H1 (cell line): ENCODE measurements around the gene ACOT2. TPM values are rescaled to one million over a fixed set of nuclear protein-coding genes. Genes with fewer than 3 reads are reported as not detected.

Experiments used
- CTCF ChIA-PET: fragments of 300-600 bp; sonication (Branson Sonifier 250); formaldehyde crosslinking; loops from one replicate; lab custom pipeline; 2021; ENCODE audit not compliant: partially characterized antibody; lab: Charles Lee
- POLR2A ChIA-PET: fragments of 300-600 bp; sonication (Branson Sonifier 250); formaldehyde crosslinking; loops from one replicate; lab custom pipeline; 2021; ENCODE audit warnings: inconsistent platforms; ENCODE audit not compliant: partially characterized antibody; lab: Charles Lee
- DNase-seq, 2 experiments: peaks; one replicate each; pipeline versions ENCODE4 v3.0.0 to v3.0.0-alpha.2; 2010 to 2022; ENCODE audit warnings: low spot score in 2 of 2, low read depth in 1 of 2, mixed read lengths in 1 of 2
- FAIRE-seq: peaks from 2 replicates; lab custom pipeline; 2011; peaks lifted over from hg19 to GRCh38; lab: Jason Lieb, UNC
- H2AFZ ChIP-seq: 2 replicates; pipeline ENCODE4 v1.8.1; 2012; ENCODE audit warnings: low read length, inconsistent platforms
- H2AK5ac ChIP-seq: 2 replicates; pipeline ENCODE4 v1.6.1; 2013; ENCODE audit warnings: low read depth, low read length
- H2BK120ac ChIP-seq: replicated peaks from 2 replicates; pipeline ENCODE3; 2013; ENCODE audit warnings: low read depth, low read length, inconsistent platforms
- H2BK12ac ChIP-seq: 2 replicates; pipeline ENCODE4 v1.6.1; 2013; ENCODE audit warnings: low read depth, low read length
- H2BK15ac ChIP-seq: 2 replicates; pipeline ENCODE4 v1.6.1; 2013; ENCODE audit warnings: low read length
- H2BK20ac ChIP-seq: 2 replicates; pipeline ENCODE4 v1.6.1; 2013; ENCODE audit warnings: low read length
- H2BK5ac ChIP-seq: 2 replicates; pipeline ENCODE4 v1.6.1; 2013; ENCODE audit warnings: low read depth, low read length
- H3K14ac ChIP-seq: 2 replicates; pipeline ENCODE4 v1.6.1; 2013; ENCODE audit warnings: inconsistent platforms; ENCODE audit not compliant: insufficient read length
- H3K18ac ChIP-seq: 2 replicates; pipeline ENCODE4 v1.6.1; 2013; ENCODE audit warnings: low read length; ENCODE audit errors: extremely low read depth
- H3K23ac ChIP-seq: 2 replicates; pipeline ENCODE4 v1.6.1; 2013; ENCODE audit warnings: inconsistent platforms; ENCODE audit not compliant: insufficient read length
- H3K23me2 ChIP-seq: 2 replicates; pipeline ENCODE4 v1.6.1; 2013; ENCODE audit warnings: low read depth, low read length
- H3K27ac ChIP-seq: 2 replicates; pipeline ENCODE4 v1.6.1; 2011; ENCODE audit warnings: low read depth, low read length, inconsistent platforms
- H3K27me3 ChIP-seq, 4 experiments: replicated peaks in 1 of 4; 1 replicate in 1 of 4; 2 replicates in 3 of 4; pipeline versions ENCODE4 v1.6.1 to v1.8.1; 2011 to 2013; ENCODE audit warnings: low read length in 3 of 4, mild to moderate bottlenecking in 3 of 4, inconsistent platforms in 2 of 4, mixed read lengths in 2 of 4, moderate library complexity in 1 of 4; ENCODE audit not compliant: control insufficient read depth in 3 of 4, insufficient read depth in 3 of 4; ENCODE audit errors: extremely low read depth in 1 of 4
- H3K36me3 ChIP-seq, 4 experiments: 2 replicates each; pipeline versions ENCODE4 v1.6.1 to v1.8.1; 2011 to 2013; ENCODE audit warnings: mild to moderate bottlenecking in 4 of 4, low read length in 3 of 4, moderate library complexity in 2 of 4, control low read depth in 1 of 4, inconsistent platforms in 1 of 4; ENCODE audit not compliant: insufficient read depth in 4 of 4, control insufficient read depth in 2 of 4
- H3K4ac ChIP-seq: replicated peaks from 2 replicates; pipeline ENCODE3; 2013; ENCODE audit warnings: low read length, low read depth, mixed read lengths, inconsistent platforms; ENCODE audit not compliant: insufficient read length
- H3K4me1 ChIP-seq, 4 experiments: replicated peaks in 1 of 4; 1 replicate in 1 of 4; 2 replicates in 3 of 4; pipeline versions ENCODE4 v1.6.1 to v1.8.1; 2011 to 2013; ENCODE audit warnings: low read length in 3 of 4, inconsistent platforms in 2 of 4, mixed read lengths in 1 of 4; ENCODE audit not compliant: insufficient read depth in 4 of 4, control insufficient read depth in 3 of 4
- H3K4me2 ChIP-seq, 2 experiments: 2 replicates each; pipeline versions ENCODE4 v1.6.1 to v1.8.1; 2011 to 2013; ENCODE audit warnings: low read depth in 2 of 2, low read length in 2 of 2, control low read depth in 1 of 2, inconsistent platforms in 1 of 2, mild to moderate bottlenecking in 1 of 2; ENCODE audit not compliant: insufficient read depth in 1 of 2
- H3K4me3 ChIP-seq, 4 experiments: fragments of 200-600, 300-600 bp in 1 of 4; sonication (generic), shearing (Covaris generic), sonication (Bioruptor Twin) in 1 of 4; 2 replicates each; pipeline versions ENCODE4 v1.5.1 to v1.8.1; 2011 to 2016; ENCODE audit warnings: low read length in 4 of 4, low read depth in 3 of 4, control low read depth in 2 of 4, inconsistent platforms in 2 of 4, mild to moderate bottlenecking in 2 of 4, mixed read lengths in 1 of 4, moderate library complexity in 1 of 4; ENCODE audit not compliant: insufficient read depth in 2 of 4; ENCODE audit errors: extremely low read depth in 1 of 4
- H3K56ac ChIP-seq: replicated peaks from 2 replicates; pipeline ENCODE3; 2013; ENCODE audit warnings: low read depth, mild to moderate bottlenecking, mixed read lengths, low read length, inconsistent platforms; ENCODE audit not compliant: insufficient read length
- H3K79me1 ChIP-seq: 2 replicates; pipeline ENCODE4 v1.6.1; 2013; ENCODE audit warnings: low read depth, low read length, control low read depth
- H3K79me2 ChIP-seq, 2 experiments: 2 replicates each; pipeline versions ENCODE4 v1.6.1 to v1.8.1; 2012 to 2013; ENCODE audit warnings: low read length in 2 of 2, mild to moderate bottlenecking in 2 of 2, inconsistent platforms in 1 of 2; ENCODE audit not compliant: insufficient read depth in 2 of 2, control insufficient read depth in 1 of 2
- H3K9ac ChIP-seq, 4 experiments: replicated peaks in 1 of 4; 1 replicate in 1 of 4; 2 replicates in 3 of 4; pipeline versions ENCODE4 v1.6.1 to v1.8.1; 2011 to 2013; ENCODE audit warnings: low read depth in 3 of 4, low read length in 3 of 4, control low read depth in 2 of 4, mild to moderate bottlenecking in 2 of 4, moderate library complexity in 2 of 4, inconsistent platforms in 1 of 4; ENCODE audit errors: extremely low read depth in 1 of 4
- H3K9me3 ChIP-seq, 2 experiments: 2 replicates each; pipeline versions ENCODE4 v1.6.1 to v1.8.1; 2012 to 2013; ENCODE audit warnings: mild to moderate bottlenecking in 2 of 2, moderate library complexity in 2 of 2, control low read depth in 1 of 2, inconsistent platforms in 1 of 2, low read depth in 1 of 2, low read length in 1 of 2, mixed read lengths in 1 of 2; ENCODE audit not compliant: insufficient read depth in 2 of 2
- H4K20me1 ChIP-seq, 2 experiments: replicated peaks in 1 of 2; 2 replicates each; pipeline versions ENCODE3 to v1.8.1; 2011 to 2013; ENCODE audit warnings: inconsistent platforms in 2 of 2, low read length in 2 of 2, mild to moderate bottlenecking in 1 of 2; ENCODE audit not compliant: insufficient read depth in 2 of 2, control insufficient read depth in 1 of 2
- H4K5ac ChIP-seq: 2 replicates; pipeline ENCODE4 v1.6.1; 2013; ENCODE audit warnings: low read length, low read depth, mixed read lengths, inconsistent platforms; ENCODE audit not compliant: insufficient read length
- H4K8ac ChIP-seq: 2 replicates; pipeline ENCODE4 v1.8.0; 2013; ENCODE audit warnings: mild to moderate bottlenecking, moderate library complexity, low read length, inconsistent platforms; ENCODE audit not compliant: insufficient read depth; ENCODE audit errors: extremely low read depth
- H4K91ac ChIP-seq: replicated peaks from 2 replicates; pipeline ENCODE3; 2013; ENCODE audit warnings: low read length, mixed read lengths, inconsistent platforms; ENCODE audit not compliant: insufficient read length
- BACH1 ChIP-seq: IDR thresholded peaks from 2 replicates; pipeline ENCODE4 v1.6.1; 2012; ENCODE audit warnings: low read length, improper control_type of control experiment
- BRCA1 ChIP-seq: IDR thresholded peaks from 2 replicates; pipeline ENCODE4 v1.6.1; 2012; ENCODE audit warnings: low read depth, low read length, improper control_type of control experiment
- CHD2 ChIP-seq: IDR thresholded peaks from 2 replicates; pipeline ENCODE4 v1.6.1; 2012; ENCODE audit warnings: low read length, improper control_type of control experiment
- EZH2 ChIP-seq: fragments of 200-600 bp; sonication (generic); IDR thresholded peaks from 2 replicates; pipeline ENCODE4 v1.7.1; 2012; ENCODE audit warnings: low read depth, mild to moderate bottlenecking, moderate library complexity, low read length, inconsistent platforms; ENCODE audit not compliant: severe bottlenecking
- FOSL1 ChIP-seq: IDR thresholded peaks from 2 replicates; pipeline ENCODE4 v1.6.1; 2011; ENCODE audit warnings: mild to moderate bottlenecking, low read depth, low read length, moderate library complexity; ENCODE audit not compliant: insufficient read depth
- HDAC6 ChIP-seq: IDR thresholded peaks from one replicate; pipeline ENCODE4 v1.7.1; 2012; ENCODE audit warnings: low read depth, mild to moderate bottlenecking, inconsistent platforms, low read length, moderate library complexity
- NRF1 ChIP-seq: IDR thresholded peaks from 2 replicates; pipeline ENCODE4 v1.6.1; 2011; ENCODE audit warnings: mild to moderate bottlenecking, low read depth, low read length, improper control_type of control experiment
- SP1 ChIP-seq: IDR thresholded peaks from 2 replicates; pipeline ENCODE4 v1.6.1; 2011; ENCODE audit warnings: low read depth, low read length
- SP2 ChIP-seq: IDR thresholded peaks from 2 replicates; pipeline ENCODE4 v1.6.1; 2012; ENCODE audit warnings: mild to moderate bottlenecking, low read length, inconsistent platforms
- YY1 ChIP-seq: IDR thresholded peaks from 2 replicates; pipeline ENCODE4 v1.6.1; 2011; ENCODE audit warnings: low read depth, mild to moderate bottlenecking, low read length
- ZNF274 ChIP-seq: IDR thresholded peaks from 2 replicates; pipeline ENCODE4 v1.7.0; 2012; ENCODE audit warnings: low read length, borderline replicate concordance; ENCODE audit errors: extremely low read depth
- WGBS, 2 experiments: shearing (Covaris generic) in 1 of 2; methylation state at CpG; one replicate each; pipeline versions ENCODE4 v1.1.6 to v1.1.7; 2013 to 2015; ENCODE audit warnings: low lambda C conversion rate in 2 of 2, mixed read lengths in 2 of 2, inconsistent platforms in 1 of 2, low coverage in 1 of 2, missing lambda C conversion rate in 1 of 2; ENCODE audit not compliant: insufficient replicate concordance in 2 of 2, insufficient coverage in 1 of 2, insufficient read length in 1 of 2; ENCODE audit errors: extremely low coverage in 1 of 2, missing lambda C conversion rate in 1 of 2; 5-methylcytosine and 5-hydroxymethylcytosine counted together
- polyA plus RNA-seq, 7 experiments: library from polyadenylated mRNA; depleted of rRNA in 3 of 7; stranded (reverse) in 5 of 7; unstranded in 2 of 7; fragments of >200 nt in 5 of 7; fragments of 200-250 nt in 2 of 7; gene quantifications; 1 replicate in 5 of 7; 2 replicates in 1 of 7; 4 replicates in 1 of 7; pipeline versions ENCODE4 v1.2.1 to v1.2.3, GENCODE V29; 2011 to 2013; ENCODE audit warnings: missing spikeins in 2 of 7, mixed read lengths in 2 of 7
- total RNA-seq: library from RNA; stranded (reverse); fragmentation: NEBNext Ultra II Directional; extraction: Animal tissue kit (Norgen Biotek cat#: 25700); gene quantifications from 2 replicates; pipeline ENCODE4 v1.2.1, GENCODE V29; 2021
- TF ChIP-seq, protein P1 (sequence below): IDR thresholded peaks from 2 replicates; pipeline ENCODE4 v1.6.1; 2012; ENCODE audit warnings: low read length, inconsistent platforms

ACOT2 gene
- total and polyA plus RNA-seq, 2 of the 8 experiments (the other 6 are each of a cell fraction or from before 2014, with no cell fraction given), result 5.8 to 5.9 TPM

DNA sequence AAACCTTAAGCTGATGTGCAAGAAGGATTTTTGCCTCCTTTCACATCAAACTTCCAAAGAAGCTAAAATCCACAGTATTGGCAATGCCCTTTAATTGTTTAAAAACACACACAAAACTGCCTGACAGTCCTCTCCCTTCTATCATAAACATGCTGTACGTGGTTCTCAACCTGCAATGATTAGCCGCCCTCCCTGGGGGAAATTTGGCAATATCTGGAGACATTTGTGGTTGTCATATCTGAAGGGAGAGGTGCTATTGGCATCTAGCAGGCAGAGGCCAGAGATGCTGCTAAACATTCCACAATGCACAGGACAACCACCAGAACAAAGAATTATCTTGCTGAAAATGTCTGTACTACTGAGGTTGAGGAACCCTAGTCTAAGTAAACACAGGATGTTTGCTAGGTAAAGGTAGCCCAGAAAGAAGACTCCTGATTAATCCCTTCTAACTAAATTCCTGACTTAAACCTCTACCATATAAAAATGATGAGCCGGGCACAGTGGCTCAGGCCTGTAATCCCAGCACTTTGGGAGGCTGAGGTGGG lies 44.5 kb downstream of the ACOT2 start:
- CTCF ChIA-PET, result interaction anchor here (0.9 to 1.7 kb wide), 8 partner anchors 12 to 145 kb away, joined by 3 to 11 read pairs (median 4); partner anchors contain the start of gene ACOT1
- H3K4me1 ChIP-seq, result peaks cover 0 to 5% (median 0%) of the 10 kb centered on the region in 4 experiments; a peak in 1 of 7 replicates
- TF ChIP-seq YY1 (no peak), HDAC6 (no peak), BACH1 (no peak), CHD2 (no peak), SP1 (no peak), NRF1 (no peak), ZNF274 (no peak), BRCA1 (no peak), SP2 (no peak), EZH2 (no peak), FOSL1 (no peak)
- TF ChIP-seq, protein P1, sequence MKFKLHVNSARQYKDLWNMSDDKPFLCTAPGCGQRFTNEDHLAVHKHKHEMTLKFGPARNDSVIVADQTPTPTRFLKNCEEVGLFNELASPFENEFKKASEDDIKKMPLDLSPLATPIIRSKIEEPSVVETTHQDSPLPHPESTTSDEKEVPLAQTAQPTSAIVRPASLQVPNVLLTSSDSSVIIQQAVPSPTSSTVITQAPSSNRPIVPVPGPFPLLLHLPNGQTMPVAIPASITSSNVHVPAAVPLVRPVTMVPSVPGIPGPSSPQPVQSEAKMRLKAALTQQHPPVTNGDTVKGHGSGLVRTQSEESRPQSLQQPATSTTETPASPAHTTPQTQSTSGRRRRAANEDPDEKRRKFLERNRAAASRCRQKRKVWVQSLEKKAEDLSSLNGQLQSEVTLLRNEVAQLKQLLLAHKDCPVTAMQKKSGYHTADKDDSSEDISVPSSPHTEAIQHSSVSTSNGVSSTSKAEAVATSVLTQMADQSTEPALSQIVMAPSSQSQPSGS, result no peak

More for the DNA sequence above, 44.5 kb downstream of the ACOT2 start:
- Histone ChIP-seq H2BK5ac (no peak overlapping the region), H3K79me2 (no peaks in the 10 kb centered on the region), H3K23me2 (peaks cover 5% of the 10 kb centered on the region; the same call in 1 of the 2 replicates), H2AK5ac (no peak overlapping the region), H2BK120ac (no peak overlapping the region), H3K79me1 (no peaks in the 10 kb centered on the region), H2BK15ac (no peak overlapping the region), H4K8ac (no peak overlapping the region), H4K91ac (no peak overlapping the region), H3K4me2 (peak overlapping the region; percentile 40 to 84; a peak in 2 of 4 replicates), H3K9ac (no peak overlapping the region), H3K23ac (no peak overlapping the region), H3K36me3 (no peaks in the 10 kb centered on the region), H3K4me3 (peak overlapping the region in 1 of 4 experiments; percentile 75; a peak in 1 of 8 replicates), H3K27ac (no peak overlapping the region), H4K5ac (no peak overlapping the region), H3K9me3 (no peaks in the 10 kb centered on the region), H3K4ac (no peak overlapping the region), H3K56ac (no peak overlapping the region), H2BK12ac (no peak overlapping the region), H2BK20ac (no peak overlapping the region), H3K14ac (no peak overlapping the region), H2AFZ (no peak overlapping the region), H4K20me1 (no peaks in the 10 kb centered on the region), H3K18ac (no peak overlapping the region), H3K27me3 (peaks cover 0 to 32% (median 12%) of the 10 kb centered on the region in 4 experiments; a peak in 5 of 7 replicates)
- no peak for FAIRE-seq
- POLR2A ChIA-PET, result interaction anchor here (0.8 to 2.4 kb wide), 7 partner anchors 13 to 273 kb away, joined by 3 to 14 read pairs (median 4); partner anchors contain the start of genes ACOT2, ACOT4 and ZNF410
- DNase-seq, result no peak
- WGBS, 2 experiments, result 81% methylated on average over 3 of the region's 3 CpGs; no CpG with 5 or more reads in 1 of the 2 experiments
